Astrocyte of the cerebellum (primary cell): ENCODE results near the gene PAPOLA.

Experiments
- DNase-seq: peaks from one replicate; pipeline ENCODE4 v3.0.0-alpha.2; 2011; ENCODE audit warnings: low read depth
- H3K4me3 ChIP-seq: 2 replicates; pipeline ENCODE4 v1.5.1; 2011; ENCODE audit warnings: mild to moderate bottlenecking, low read depth, low read length, moderate library complexity
- CTCF ChIP-seq: IDR thresholded peaks from 2 replicates; pipeline ENCODE4 v1.5.1; 2012; ENCODE audit warnings: low read length, low read depth, moderate library complexity, mild to moderate bottlenecking; ENCODE audit errors: missing control alignments
- in situ Hi-C: cut with HindIII; loops from 2 replicates; pipeline ENCODE4 v1.10.0; 2017; ENCODE audit warnings: low sequenced_read_pairs

Gene PAPOLA

GRCh38 chr14:96509457-96510090, 7.4 kb downstream of the PAPOLA start:
- DNase-seq, result no peak
- H3K4me3 ChIP-seq, result no peak overlapping the region
- in situ Hi-C loops, result no loop called here
- TF ChIP-seq CTCF, result no peak

GRCh38 chr14:96511146-96511545, 9.0 kb downstream of the PAPOLA start:
- no peak overlapping the region for H3K4me3 ChIP-seq
- DNase-seq, result no peak
- in situ Hi-C loops, result no loop called here
- TF ChIP-seq CTCF, result no peak

GRCh38 chr14:96511667-96512066, 9.5 kb downstream of the PAPOLA start:
- in situ Hi-C loops, result no loop called here
- no peak for TF ChIP-seq CTCF
- no peak for DNase-seq
- H3K4me3 ChIP-seq, result no peak overlapping the region

GRCh38 chr14:96512122-96512521, 9.9 kb downstream of the PAPOLA start:
- no peak for DNase-seq
- TF ChIP-seq CTCF, result no peak
- in situ Hi-C loops, result no loop called here
- no peak overlapping the region for H3K4me3 ChIP-seq

GRCh38 chr14:96512602-96513397, 10.6 kb downstream of the PAPOLA start:
- no peak overlapping the region for H3K4me3 ChIP-seq
- no peak for TF ChIP-seq CTCF
- in situ Hi-C loops, result no loop called here
- no peak for DNase-seq

GRCh38 chr14:96514694-96515093, 12.5 kb downstream of the PAPOLA start:
- TF ChIP-seq CTCF, result no peak
- in situ Hi-C loops, result no loop called here
- H3K4me3 ChIP-seq, result no peak overlapping the region
- DNase-seq, result no peak
